Dermis microvascular lymphatic vessel endothelial cell (primary cell): ENCODE measurements around the gene LDAH. TPM values are rescaled to one million over a fixed set of nuclear protein-coding genes. Genes with fewer than 3 reads are reported as not detected.
A peak's percentile ranks its signal among the peaks of the same experiment; 100 is the strongest.
"Not testable (repeated sequence)": the region's sequence is repeated elsewhere in the genome, so short reads cannot be mapped to it uniquely, and the experiment has no call there.

Experiments
- DNase-seq, 2 donors: peaks; one replicate each; pipeline versions ENCODE4 v3.0.0 to v3.0.0-alpha.2; 2010; ENCODE audit warnings: low read depth in 2 of 2
- total RNA-seq: library from RNA; depleted of rRNA; stranded (reverse); fragments of >200 nt; gene quantifications from 2 replicates; pipeline ENCODE4 v1.2.1, GENCODE V29; 2014

Gene LDAH
- 16.4 and 17.3 TPM in 2 replicates for total RNA-seq

DNA sequence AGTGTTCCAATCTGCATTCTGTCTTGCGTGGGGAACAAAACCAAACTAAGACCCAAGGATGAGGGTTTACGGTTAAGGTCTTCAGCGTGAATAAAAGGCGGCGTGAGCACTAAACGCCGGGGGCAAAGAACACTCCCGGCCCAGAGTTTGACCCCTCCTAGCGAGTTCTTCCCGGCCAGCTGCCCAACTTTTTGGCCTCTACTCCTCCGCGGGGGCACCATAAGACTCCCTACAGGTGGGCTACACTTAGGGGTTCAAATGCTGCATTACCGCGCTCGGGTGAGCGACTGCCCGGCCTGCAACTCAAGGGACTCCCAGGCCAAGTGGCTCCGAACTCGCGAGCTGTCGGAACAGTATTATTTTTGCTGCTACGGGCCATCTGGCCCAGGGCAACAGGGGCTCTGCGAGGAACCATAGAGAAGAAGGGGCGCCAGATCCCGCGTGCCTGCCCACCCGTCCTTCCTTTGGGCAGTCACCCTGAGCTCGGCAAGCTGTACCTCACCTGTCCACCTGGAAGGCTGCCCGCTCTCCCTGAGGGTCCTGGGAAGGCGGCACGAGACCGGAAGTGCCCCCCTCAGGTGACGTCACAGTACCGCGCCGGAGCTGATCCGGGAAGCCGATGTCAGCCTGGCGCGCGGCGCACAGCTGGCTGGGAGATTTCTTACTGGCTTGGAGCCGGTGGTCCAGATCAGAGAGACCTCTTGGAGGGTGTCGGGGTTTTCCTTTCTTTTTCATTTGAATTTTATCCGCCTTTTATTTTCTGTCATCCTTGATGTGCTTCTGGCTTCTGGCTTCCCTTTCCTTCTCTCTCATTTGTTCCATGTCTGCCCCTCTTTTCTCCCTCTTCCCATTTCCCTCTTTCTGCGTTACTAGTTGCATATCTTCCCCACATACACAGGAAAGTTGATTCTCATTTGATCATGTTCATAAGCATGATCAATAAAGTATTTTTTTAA is at the start of gene LDAH:
Gene LDAH, minus strand, starts transcription at position 567 of the 956 bp plus-strand sequence. CDS start 21,638 bp downstream, outside the sequence.
- DNase-seq = peak; percentile 80 to 87

DNA sequence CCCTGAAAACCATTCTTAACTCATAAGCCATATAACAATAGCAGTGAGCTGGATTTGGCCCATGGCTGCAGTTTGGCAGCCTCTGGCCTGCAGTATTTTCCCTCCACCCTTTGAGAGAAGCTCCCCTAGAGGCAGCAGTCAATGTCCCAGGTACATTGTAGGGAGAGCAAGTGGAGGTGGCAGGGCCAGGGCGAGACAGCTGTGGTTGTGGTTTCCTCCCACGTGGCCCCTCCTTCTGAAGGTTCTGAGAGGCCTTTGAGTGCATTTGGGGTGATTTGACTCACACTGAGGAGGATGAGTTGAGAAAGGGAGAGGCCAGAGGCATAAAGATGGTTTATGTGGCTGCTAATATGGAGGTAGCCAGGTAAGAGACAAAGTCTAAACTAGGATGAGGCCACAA is 45.5 kb upstream of the LDAH start:
- no peak for DNase-seq

DNA sequence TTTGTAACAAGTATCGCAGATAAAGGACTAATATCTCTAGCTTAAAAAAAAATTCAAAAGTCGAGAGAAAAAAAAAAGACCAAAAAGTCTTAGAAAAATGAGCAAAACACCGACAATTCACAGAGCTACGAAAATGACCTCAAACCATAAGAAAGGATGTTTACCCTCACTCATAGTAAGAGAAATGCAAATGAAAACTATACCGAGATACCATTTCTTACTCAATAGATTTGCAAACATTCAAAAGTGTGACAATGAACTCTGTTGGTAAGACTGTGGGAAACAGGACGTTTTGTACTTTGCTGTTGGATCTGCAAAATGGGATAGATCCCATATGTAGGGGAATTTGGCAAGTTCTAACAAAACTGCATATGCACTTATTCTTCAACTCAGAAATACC is 39.9 kb upstream of the LDAH start:
- DNase-seq = no peak

DNA sequence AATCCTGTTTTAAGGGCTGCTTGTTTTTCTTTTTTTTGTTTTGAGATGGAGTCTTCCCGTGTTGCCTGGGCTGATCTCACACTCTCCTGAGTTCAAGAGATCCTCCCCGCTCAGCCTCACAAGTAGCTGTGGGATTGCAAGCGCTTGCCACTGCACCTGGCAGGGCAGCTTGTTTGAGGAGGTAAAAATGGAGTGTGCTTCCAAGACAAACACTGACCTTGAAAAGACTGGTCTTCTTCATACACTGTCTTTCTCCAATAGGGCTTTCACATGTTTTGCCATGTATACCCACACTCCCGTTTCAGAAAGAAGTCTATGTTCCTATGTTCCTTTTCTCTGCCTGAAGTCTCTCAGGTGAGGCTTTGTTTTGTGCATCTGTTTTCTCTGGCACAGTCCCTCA is 32.6 kb upstream of the LDAH start:
- DNase-seq = no peak

DNA sequence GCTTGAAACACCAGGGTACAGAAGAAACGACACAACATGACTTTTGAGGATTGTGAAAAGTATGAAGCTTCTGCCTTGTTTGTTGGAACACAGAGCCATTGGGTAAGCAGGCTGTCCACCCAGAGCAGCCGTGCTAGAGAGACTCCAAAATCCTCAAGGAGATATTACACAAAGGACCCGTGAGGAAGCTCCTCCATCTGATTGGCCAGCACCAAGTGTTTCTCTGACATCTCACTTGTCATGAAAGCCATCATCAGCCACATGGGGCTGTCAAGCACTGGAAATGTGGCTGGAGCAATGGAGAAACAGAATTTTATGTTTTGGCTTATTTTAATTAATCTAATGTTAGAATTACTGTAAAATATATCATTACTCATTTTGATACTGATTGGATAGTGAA is 29.8 kb upstream of the LDAH start:
- no peak for DNase-seq

DNA sequence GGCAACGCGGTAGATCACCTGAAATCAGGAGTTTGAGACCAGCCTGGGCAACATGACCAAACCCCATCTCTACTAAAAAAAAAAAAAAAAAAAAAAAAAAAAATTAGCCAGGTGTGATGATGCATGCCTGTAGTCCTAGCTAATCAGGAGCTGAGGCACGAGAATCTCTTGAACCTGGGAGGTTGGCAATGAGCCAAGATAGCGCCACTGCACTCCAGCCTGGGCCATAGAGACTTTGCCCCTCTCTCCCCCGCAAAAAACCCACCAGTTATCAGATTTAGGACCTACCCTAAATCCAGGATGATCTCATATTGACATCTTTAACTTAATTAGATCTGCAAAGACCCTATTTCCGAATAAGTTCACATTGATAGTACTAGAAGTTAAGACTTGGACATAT is 29.2 kb upstream of the LDAH start:
- no peak for DNase-seq

DNA sequence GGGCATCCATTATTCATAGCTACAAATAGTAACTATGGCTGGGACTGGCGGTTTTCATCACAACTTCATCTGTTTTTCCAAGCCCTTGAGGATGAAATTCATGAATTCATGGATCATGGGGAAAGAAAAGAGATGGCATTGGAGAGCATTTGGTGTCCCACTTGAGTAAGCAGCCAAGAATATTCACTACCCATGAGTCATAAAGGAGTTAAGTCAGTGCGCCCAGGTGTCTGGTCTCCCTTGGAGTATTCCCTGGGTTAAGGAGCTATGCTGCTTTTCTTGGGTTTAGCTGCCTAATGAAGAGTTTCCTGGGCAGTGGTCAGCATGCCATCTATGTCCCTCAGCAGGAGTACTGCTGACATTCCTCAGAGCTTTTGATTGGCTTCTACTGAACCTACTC is 21.3 kb upstream of the LDAH start:
- DNase-seq = no peak

DNA sequence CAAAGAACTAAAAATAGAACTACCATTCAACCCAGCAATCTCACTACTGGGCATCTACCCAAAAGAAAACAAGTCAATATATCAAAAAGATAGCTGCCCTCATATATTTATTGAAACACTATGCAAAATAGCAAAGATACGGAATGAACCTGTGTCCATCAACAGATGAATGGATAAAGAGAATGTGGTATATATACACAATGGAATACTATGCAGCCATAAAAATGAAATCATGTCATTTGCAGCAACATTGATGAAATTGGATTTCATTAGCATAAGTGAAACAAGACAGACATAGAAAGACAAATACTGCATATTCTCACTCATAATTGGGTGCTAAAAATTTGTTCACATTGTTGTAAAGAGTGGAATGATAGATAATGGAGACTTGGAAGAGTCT is 16.2 kb upstream of the LDAH start:
- DNase-seq = no peak

DNA sequence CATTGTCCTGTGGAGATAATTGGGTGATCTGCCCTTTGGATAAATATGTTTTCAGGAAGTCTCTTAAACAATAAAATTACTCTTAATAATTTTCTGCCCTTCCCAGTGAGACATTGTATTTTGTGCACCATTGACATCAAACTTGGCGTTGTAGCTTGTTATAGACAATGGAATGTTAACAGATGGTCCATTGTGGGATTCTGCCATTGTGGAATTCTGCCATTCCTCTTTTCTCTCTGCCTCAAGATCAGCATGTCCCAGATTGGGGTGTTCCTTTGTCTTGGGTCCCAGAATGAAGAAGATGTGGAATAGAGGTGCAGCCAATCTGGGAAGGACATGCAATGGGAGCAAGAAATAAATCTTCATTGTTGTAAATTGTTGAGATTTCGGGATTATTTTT is 15.1 kb upstream of the LDAH start:
- no peak for DNase-seq

DNA sequence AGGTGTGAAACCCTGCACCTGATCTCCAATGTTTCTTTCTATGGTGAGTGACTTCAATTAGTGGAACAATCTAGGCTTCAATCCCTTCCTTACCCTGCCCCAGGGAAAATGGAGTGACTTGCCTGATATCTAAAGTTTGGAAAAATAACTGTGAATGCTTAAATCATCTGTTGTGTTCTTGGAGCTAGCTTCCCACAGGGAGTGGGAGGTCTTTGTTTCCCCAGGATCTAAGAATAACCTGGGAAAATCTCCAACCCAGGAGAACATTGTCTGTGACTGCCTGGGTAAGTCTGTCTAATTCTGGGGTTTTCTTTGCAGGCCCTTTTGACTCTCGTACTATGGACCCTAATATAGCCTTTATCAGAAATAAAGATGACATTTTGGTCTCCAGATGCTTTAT is 13.6 kb upstream of the LDAH start:
- DNase-seq = no peak

DNA sequence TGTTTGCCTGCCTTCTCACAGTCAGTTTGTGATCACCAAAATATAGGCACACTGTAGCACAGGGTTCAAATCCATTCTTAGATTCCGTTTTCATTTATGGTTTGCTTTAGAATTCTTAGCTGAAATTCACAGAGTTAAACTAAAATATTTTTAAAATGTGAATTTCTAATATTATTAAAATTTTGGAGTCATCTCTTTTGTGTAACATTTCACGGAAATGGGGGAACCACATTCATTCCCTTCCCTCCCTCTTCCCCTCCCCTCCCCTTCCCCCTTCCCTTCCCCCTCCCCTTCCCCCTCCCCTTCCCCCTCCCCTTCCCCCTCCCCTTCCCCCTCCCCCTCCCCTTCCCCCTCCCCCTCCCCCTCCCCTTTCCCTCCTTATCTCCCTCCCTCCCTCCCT is 11.4 kb upstream of the LDAH start:
- DNase-seq = no peak

DNA sequence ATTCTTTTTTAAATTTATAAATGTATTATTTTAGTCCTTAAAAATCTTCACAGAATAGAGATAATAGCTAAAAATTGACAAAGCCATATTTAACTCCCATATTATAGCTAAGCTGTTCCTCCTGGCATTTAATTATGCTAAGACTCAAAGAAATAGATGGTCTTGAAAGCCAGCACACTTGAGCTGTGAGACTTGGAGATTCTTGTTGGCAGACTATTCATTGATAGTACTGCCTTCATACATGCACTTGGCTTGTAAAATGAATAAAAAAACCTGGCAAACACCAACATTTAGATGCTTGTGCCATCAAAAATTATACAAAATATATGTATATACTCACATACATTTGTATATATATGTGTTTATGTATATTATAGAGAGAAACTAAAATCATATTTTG is 9.7 kb upstream of the LDAH start:
- no peak for DNase-seq

DNA sequence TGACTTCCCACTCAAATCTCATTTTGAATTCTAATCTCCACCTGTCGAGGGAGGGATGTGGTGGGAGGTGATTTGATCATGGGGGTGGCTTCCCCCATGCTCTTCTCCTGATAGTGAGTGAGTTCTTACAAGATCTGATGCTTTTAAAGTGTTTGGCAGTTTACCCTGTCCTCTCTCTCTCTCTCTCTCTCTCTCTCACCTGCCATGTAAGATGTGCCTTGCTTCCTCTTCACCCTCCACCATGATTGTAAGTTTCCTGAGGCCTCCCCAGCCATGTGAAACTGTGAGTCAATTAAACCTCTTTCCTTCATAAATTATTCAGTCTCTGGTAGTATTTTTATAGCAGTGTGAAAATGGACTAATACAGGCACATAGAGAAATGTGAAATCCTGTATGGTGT is 7.0 kb upstream of the LDAH start:
- no peak for DNase-seq

DNA sequence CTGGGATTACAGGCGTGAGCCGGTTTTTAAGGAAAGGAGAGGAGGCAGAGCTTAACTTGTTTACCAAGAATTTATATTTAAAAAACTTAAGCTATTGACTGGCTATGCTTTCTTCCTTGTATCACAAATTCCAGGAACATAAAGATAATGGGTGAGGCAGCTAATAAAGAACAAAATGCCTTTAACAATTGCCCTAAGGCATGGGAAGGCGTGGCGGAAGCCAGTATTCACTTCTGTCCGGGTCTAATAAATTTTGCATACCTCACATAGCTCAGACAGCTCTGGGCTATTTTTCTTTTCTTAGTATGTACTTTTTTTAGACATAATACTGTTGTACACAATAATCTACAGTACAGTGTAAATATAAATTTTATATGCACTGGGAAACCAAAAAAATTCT is 1.0 kb upstream of the LDAH start:
- DNase-seq = no peak

DNA sequence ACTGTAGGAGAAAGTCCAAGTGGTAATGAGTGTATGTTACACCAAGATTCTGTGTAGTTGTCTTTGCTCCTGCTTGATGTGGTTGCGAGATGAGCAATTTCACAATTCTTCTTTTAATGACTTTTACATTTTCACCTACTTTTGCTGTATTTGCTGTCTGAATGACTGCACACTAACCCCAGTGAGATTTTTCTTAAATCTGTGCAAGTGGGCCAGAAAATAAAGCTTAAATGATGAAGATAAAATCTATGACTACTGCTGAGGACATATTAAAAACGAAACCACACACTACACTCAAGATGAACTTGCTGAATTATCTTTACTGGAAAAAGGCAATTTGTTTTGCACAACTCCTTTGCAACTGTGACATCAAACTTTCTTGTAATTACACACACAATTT is 4.1 kb downstream of the LDAH start:
- no peak for DNase-seq

DNA sequence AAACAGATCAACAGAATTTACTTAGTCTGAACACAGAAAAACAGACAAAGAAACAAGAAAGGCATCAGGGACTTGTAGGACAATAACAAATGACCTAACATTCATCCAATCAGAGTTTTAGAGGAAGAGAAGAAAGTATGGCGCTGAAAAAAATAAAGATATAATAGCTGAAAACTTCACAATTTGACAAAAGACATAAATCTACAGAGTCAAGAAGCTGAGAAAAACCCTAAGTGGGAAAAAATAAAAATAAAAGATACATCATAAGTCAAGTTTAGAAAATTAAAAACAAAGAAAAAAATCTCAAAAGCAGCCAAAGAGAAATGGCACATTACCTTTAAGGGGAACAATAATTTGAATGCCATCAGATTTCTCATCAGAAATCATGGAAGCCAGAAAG is 7.7 kb downstream of the LDAH start:
- DNase-seq = no peak

DNA sequence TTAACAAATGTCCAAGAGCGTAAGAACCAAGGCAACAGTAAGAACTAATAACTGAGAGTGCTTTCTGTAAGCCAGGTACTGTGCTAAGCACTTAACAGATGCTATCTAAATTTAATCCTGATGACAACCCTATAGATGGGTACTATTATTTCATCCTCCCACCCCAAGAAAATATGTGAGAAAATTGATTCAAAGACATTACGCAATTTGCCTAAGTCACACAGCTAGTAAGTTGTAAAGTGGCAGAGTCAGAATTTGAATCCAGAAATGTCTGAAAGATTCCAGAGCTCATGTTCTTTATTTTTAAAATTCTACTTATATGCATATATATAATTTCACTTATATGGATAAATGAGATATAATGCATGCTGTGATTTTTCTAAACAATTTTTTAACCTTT is 10.1 kb downstream of the LDAH start:
- no peak for DNase-seq

DNA sequence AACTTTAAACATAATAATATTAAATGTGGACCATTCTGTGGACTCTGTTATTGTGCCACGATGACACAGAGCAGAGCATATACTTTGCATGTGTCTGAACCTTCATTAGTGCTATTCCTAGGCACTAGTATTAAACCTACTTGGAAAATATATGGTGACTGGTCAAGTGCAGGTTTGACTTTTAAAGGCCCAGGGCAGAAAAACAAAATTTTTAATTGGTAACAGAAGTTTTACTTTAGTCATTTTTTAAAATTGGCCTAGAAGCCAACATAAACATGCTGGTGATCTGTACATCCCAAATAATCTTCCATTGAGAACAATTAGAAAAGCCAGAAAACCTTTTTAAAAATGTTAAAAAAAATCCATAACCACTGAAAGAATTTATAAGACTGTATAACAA is 16.6 kb downstream of the LDAH start:
- DNase-seq = no peak

DNA sequence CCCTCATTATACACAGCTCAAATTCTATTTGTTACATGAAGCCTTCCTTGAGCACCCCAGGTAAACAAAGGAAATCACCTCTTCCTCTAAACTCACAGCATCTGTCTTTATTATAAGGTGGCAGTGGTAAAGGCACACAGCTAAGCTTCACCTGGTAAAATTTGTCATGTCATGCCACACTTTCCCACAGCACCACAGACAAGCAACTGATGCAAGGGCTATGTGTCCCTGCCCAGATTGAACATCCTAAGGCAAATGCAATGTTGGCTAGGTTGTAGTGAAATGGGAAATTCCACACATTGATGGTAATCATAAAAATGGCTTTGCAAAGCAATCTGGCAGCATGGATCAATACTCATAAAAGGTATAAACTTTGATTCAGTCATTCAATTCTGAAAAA is 18.9 kb downstream of the LDAH start:
- DNase-seq = no peak

DNA sequence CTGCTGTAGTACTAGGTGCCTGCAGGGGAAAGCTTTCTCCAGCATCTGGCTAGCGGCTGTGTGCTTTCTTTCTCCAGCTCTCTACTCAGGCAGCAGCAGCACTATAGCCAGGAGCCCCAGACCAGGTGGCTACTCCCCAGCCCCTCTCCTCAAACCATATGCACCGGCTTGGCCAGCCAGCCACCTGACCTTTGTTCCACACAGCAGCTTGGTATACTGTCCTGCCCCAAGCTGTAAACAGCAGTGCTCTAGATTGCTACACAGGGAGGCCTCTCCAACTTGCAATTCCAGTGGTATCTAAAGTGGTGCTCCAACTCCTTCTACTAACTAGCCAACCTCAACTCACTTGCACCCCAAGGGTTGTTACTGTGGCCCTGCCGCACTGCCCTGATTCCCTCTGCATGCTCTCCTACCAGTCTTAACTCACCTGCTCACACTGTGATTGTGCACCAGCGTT is 19.6 kb downstream of the LDAH start:
- no peak for DNase-seq

DNA sequence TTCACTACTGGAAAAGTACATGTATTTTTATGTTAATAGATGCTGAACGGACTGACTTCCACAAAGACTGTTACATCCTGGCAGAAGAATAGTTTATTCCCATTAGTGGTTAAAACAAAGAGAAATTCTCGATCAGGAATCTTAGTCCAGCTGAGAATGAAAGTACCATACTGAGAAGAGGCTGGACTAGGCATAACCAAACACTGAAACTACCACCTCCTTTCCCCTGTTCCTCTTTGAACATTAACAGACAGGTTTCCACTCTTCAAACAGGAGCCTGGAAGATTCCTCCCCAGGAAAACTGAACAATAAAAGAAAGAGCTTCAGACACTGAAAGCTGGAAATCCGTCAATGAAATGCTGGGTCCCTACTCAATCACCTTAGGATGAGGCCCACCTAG is 25.8 kb downstream of the LDAH start:
- no peak for DNase-seq

DNA sequence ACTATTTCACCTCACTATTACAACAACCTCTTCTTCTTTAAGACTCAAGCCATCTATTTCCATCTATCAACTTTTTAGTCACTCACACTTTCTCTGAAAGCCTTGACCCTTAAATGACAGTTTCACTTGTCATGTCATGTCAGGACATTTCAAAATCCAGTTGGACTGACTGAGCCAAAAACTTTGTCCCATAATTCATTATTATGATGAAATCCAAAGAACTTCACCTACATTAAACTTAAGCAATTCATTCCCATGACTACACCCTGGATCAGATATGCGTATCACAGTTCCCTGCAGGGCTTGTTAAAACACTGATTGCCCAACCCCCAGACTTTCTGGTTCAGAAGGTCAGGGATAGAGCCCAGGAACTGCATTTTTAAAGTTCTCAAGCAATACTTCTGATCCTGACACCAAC is 26.5 kb downstream of the LDAH start:
- DNase-seq = no peak

DNA sequence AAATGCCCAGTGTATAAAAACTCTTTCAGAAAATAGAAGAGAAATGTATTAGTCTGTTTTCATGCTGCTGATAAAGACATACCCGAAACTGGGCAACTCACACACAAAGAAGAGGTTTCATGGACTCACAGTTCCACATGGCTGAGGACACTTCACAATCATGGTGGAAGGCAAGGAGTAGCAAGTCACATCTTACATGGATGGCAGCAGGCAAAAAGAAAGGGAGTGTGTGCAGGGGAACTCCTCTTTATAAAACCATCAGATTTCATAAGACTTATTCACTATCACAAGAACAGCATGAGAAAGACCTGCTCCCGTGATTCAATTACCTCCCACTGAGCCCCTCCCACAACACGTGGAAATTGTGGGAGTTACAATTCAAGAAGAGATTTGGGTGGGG is 29.0 kb downstream of the LDAH start:
- DNase-seq = not testable (repeated sequence)
